NCI-H748 treated with DMSO at 0.1 percent for 48 hours (cell line): ENCODE measurements around the gene HOTAIR.
A peak's percentile ranks its signal among the peaks of the same experiment; 100 is the strongest.

Experiments used
- DNase-seq: peaks from one replicate; lab custom pipeline; 2025; lab: John Stamatoyannopoulos, UW

HOTAIR gene

DNA sequence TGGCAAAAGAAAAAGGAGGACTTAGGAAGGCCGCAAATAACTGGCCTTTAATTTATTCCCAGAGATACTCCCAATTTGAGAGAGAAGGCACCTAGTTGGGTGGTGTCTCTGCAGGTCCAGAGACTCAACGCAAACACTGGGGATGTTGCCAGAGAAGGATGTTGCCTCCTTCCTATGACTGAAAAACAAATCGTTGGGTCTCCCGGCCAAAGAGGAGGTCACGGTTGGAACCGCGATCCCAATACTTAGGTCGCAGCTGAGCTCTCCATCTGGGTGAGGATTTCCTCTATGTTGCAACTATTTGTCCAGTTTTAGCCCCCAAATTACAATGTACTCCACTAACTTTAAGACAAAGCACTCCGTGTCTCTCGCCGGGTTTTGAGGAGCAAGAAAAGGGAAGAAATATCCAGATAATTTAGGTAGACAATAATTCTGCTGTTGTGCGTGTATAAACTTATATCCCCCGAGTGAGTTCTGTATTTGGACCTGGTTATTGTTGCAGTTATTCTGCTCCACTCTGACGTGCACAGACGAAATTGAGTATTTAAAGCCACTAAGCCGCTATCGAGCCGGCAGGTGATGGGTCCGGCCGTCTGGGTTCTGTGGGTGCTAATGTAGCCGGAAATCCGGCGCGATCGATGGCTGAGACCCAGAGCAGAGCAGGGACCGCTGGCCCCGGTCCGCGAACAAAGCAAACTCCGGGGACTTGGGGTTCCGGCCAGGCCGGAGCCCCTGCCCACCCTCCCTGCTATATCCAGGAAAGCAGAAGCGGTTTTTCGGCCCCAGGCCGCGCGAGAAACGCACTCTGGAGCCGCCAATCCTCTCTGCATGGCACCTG is 14.3 kb downstream of the HOTAIR start:
- DNase-seq: no peak

DNA sequence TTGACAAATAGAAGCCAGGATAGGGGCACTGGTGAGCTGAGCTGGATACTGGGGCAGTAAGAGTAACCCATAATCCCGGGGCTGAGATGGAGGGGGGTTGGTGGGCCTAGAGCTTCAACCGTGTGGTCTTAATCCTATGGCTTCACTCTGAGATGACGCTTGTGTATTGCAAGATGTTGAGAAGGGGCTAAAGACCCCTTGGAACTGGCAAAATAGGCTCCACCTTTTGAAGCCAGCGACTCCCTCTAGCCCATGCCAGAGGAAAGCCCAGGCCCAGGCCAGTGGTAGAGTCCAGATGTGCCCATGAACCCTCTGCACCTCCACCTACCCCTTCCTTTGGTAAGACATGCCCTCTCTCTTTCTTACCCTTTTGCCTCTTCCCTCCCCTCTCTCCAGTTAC is 15.4 kb downstream of the HOTAIR start:
- DNase-seq: no peak

DNA sequence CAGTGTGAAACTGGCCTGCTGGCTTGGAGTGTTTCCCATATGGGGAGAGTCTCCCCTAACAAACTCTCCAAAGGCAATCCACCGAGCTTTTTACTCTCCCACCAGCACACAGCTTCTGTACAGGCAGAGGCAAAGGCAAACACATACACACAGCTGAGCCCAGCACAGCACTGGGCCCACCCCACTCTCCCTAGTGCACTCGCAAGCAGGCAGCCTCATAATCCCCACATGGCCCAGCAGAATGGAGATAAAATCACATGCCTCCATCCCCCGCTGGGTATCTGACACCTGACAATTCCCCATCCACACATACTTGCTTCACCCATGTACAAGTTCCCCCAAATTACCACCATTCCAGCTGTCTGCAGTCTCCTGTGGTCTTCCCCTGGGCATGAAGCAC is 16.6 kb downstream of the HOTAIR start:
- DNase-seq: no peak

DNA sequence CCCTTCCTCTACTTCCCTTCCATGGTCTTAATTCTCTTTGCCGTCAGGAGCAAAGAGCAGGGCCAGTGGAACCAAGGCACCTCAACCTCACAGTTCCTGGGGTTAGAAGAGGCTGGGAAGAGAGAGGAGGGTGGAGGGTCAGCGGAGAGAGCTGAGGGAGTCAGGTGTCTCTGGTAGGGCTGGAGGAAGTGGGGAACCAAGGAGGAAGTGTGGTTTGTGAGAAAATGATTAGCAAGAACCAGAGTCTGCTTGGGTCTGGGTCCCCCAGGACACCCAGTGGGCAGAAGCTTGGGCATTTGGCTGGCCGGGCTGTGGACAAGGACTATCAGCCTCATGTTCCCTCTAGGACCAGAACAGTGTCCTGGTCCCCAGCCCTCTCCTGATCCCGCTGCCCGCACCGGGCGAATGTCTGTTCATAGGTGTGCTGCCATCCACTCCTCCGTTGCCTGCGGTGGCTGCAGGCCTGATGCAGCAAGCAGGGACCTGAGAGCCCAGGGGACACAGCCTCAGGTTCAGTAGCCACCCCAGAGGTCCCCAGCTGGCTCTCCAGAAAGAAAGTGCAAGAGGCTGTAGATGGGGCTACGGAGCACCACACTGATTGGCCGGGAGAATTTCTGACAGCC is 17.7 kb downstream of the HOTAIR start:
- DNase-seq: no peak

DNA sequence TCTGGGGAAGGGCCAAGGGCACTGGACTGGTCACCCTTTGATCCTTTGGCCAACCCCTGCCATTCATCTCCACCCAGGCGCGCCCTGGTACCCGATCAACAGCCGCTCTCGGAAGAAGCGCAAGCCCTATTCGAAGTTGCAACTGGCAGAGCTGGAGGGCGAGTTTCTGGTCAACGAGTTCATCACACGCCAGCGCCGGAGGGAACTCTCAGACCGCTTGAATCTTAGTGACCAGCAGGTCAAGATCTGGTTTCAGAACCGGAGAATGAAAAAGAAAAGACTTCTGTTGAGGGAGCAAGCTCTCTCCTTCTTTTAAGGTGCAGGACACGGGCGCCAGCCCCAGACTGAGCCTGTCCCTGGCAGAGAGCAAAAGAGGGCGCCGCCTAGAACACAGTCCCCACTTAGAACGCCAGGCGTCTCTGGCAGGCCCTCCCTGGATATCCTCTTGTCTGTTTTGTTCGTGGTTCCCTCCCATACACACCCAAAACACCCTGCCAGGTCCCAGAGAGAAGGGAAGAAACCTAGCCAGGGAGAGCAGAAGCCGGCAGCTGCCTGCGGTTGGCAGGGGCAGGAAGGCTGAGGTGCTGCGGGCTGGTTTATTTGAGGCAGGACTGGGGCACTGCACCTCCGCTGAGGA is 18.4 kb downstream of the HOTAIR start:
- DNase-seq: no peak

DNA sequence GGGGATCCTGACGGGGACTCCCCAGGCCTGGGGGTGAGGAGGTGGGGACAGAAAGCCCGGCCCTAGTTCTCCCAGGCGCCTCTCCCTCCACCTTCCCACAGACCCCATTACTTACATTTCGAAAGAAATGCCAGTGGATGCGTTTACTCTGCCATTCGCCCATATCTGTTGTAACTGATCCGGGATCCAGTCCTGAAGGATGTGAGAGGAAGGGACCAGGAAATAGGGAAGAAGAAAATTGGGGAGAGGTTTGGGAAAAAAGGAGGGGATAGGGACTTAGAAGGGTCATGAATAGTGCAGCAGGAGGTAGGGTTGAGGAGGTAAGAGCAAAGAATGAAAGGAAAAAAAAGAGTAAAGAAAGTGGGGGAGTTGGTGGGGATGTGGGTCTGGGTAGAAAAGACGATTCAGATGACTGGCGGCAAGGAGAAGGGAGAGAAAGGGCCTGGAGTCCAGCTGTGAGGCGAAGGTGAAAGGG is 18.9 kb downstream of the HOTAIR start:
- DNase-seq: no peak

DNA sequence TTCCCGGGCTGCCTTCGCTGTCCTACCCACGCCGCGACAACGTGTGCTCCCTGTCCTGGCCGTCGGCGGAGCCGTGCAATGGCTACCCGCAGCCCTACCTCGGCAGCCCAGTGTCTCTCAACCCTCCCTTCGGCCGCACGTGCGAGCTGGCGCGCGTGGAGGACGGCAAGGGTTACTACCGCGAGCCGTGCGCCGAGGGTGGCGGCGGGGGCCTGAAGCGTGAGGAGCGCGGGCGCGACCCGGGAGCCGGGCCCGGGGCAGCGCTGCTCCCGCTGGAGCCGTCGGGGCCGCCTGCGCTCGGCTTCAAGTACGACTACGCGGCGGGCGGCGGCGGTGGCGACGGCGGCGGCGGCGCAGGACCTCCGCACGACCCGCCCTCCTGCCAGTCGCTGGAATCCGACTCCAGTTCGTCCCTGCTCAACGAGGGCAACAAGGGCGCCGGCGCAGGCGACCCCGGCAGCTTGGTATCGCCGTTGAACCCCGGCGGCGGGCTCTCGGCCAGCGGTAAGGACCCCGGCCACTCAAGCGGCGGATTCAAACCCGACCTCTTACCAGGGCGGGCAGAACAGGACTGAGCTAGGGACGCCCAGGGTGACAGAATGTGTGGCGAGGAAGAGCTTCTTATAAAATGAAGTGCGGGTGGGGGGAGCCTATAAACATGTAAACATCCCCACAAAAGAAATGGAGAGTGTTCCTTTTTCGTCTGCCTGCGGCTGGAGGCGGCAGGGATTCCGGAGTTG is 19.5 kb downstream of the HOTAIR start:
- DNase-seq: no peak

DNA sequence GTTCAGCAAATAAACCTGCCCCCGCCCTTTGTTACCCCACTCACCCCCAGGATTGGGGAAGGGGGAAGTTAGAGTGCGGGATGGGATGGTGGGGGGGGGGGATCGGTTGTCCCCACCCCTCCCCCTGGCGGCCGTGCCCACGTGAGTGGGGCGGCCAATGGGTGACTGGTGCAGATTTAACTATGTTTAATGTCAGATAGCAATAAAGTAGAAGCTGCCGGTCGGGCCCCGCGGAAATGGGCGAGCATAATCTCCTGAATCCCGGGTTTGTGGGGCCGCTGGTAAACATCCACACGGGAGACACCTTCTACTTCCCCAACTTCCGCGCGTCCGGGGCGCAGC is 20.1 kb downstream of the HOTAIR start, which contains the start of gene HOXC12:
Gene HOXC12, plus strand, starts transcription at position 210 of the 342 bp plus-strand sequence. Its CDS starts 27 bp downstream, at position 237.
- no peak for DNase-seq

DNA sequence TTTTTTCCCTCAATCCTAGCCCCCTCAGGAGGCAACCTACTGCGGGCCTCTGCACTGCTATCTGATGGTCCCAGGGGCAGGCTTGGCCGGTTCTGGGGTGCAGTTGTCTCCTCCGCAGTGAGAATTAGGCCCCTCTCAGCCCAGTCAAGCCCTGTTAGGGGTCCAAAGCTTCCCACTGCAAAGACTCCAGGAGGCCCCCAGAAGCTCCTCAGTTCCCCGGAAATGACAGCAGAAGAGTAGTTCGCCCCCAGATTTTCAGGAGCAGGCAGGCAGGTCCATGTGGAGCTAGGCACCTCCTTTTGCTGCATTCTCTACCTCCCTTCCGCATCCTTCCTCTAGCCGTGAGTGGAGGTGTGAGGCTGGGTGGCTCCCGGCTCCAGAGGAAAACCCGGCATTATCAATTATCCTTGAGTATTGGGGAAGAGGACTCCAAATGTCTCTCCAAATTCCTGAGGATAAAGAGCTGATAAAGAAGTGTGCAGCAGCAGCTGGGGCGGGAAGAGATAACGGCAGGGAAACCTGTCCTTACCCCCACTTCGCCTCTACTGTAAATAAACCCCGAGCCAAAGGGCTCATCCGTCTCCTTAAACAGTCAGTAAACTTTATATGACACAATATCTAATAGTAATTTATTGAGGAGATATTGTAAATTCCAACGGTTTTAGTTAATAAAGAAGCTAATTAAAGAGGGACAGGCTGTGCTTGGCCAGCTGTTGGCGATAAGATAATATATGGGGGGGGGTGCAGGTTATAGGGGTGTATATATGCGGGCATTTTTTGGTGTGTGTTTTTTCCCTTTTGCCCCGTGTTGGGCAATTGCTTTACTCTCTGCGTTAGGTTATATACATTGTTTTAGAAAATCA is 20.7 kb downstream of the HOTAIR start:
- no peak for DNase-seq

DNA sequence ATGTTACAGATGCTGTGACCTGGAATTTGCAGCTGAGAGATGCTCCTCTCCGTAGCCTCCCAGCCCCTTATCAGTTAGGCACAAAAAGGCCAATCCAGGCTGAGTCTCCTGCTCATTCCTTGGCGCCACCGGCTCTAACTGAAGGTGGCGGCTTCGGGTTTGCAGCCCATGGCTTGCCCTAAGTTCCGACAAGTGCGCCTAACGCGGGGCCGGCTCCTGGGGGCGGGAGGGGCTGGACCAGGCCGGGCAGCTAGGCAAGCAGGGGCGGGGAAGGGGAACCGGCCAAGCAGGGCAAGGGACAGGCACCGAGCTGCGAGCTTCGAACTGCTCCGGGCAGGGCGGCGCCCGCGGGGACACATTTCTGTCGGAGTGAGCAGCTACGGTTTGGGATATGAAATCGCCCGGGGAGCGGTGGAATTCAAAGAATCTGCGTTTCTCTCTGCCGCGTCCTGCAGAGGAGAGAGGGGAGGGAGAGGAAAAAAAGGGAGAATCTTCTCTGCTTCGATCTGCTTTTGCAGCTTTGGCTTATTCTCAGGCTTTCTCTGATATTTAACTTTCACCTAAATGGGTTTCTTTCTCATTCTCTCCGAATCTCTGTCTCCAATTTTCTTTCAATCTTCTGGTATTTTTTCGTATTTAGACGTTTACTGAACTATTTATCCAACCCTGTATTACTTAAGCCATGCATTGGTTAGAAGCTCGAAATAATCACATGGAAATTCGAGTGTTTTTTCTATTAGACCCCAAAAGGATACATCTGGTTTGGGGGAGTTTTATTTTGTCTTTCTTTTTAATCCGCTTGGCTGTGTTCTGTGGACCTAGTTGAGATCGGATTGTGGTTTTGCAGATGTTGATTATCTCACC is 21.7 kb downstream of the HOTAIR start:
- no peak for DNase-seq

DNA sequence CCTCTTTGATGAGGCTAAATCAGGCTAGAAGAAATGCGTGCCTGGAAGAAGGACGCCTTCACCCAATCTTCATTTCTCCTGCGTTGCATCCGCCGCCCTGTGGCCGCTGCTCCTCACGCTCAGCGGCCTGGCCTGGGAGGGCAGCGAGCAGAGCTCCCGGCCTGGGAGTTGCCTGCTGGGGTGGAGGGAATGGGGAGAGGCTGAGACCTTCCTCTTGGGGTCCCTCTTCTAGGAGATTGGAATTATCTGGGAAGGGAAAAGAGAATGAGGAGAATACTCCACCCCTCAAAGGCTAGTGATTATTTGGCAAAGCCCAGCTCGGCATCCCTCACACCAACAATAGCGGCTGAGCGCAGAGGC is 22.4 kb downstream of the HOTAIR start:
- DNase-seq: no peak

DNA sequence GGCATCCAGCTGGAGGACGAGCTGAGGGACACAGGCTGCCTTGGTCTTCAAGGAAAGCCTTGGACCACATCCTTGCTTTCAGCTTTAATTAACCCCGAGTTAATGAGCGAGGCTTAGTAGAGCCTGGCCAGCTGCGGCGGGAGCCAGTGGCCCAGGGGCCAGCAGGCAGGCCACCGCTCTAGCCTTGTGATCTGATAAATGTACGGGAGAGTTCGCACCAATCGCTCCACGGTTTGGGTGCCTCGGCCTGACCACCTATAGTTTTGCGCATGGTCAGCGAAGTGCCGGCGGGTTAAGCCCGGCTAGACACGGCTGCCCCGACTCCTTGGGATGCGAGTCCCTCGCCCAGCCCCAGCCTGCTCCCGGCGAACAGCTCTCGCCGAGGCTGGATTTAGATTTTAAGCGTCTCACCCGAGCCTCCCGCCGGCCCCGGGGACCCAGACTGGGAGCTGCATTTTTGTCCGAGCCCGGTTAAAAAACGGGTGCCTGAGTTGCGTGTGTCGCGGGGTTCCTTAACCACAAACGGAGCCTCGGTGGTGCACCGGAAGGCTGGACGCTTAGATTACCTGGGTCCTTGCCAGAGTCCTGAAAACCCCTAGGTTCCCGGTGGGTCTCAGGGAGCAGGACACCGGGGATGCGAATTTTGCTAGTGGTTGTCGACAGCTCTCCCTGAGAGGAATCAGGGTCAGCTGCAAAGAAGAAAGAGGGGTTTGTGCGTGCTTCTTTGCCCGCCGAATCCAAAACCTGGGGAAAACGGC is 23.0 kb downstream of the HOTAIR start:
- no peak for DNase-seq

DNA sequence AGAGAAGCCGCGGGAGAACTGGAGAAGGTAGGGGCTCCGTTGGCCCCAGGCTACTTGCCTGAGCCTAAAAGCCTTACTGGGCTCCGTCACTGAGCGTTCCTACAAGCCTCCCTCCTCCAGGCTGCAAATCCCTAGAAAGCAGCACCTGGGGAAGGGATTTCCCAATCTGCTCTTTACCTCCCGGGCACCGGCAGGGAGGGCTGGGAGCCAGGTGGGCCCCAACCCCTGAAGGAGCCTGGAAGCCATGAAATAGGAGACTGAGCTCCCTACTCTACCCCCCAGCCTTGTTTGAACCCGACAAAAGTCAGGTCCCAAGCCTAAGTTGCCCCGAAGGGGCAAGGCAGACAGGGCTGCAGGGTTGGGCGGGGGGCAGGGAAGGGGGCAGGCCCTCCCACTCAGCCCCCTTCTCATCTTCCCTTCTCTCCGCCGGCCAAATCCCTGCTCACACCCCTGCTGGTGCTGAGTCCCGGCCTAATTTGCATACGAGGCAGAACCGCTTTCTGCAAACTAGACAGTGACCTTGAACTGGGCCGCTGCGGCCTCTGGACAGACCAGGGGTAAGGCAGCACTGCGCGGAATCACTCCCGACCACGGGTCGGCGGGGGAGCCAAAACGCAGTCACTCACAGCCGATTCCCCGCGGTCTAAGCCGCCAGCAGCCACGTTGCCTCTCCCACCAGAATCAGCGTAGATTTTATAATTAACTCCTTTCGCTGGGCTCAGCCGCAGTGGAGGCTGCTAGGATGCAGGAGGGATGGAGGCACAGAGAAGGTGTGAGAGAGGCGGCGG is 23.8 kb downstream of the HOTAIR start:
- no peak for DNase-seq

DNA sequence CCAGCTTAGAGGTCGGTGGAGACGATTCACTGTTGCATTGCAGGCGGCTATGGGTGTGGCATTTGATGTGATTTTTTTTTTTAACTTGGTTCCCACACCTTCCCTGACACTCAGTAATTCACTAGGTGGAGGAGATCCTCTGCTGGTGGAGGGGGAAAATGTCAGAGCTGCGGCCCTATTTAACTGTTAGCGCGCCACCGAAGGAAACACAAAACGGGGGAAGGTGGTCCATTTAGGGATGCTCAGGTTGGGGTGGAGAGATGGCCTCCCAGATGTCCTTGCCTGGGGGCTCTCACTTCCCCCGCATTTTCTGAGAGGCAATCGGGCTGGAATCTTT is 24.3 kb downstream of the HOTAIR start:
- DNase-seq: no peak

DNA sequence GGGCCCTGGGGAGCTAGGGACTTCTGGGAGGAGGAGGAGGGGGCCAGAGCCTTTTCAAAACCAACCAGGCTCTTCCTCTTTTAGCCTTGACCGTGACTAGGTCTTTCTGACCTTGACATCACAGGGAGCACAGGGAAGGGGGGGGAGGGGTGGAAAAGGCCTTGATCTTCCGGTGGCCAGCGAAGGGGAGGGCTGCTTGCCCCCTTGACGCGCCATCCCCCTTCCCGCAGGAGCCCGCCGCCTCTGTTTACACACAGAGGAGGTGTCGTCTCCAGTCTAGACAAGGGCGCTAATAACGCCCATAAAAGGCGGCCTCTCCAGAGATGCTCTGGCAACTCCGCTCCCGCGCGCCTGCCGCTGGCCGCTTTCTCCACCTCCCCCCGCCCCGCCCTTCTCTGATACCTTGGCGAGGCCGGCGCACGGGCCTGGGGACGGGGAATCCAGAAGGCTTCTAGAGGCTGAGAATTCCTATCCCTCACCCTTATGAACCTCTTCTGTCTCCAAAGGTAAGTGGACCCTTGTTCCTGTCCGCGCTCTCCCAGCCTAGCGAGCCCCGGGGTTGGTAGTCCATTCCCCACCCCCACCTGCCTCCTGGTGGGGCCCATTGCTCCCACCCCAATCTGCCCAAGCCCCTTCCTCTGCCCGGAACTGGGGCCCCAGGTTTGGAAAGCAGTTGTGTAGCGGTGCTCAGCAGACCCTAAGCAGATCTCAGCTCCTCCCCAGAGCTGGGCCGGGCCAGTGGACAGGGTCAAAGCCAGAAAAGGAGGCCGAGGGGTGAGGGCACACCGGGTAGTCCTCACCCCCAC is 24.9 kb downstream of the HOTAIR start:
- DNase-seq: peak; percentile 76

DNA sequence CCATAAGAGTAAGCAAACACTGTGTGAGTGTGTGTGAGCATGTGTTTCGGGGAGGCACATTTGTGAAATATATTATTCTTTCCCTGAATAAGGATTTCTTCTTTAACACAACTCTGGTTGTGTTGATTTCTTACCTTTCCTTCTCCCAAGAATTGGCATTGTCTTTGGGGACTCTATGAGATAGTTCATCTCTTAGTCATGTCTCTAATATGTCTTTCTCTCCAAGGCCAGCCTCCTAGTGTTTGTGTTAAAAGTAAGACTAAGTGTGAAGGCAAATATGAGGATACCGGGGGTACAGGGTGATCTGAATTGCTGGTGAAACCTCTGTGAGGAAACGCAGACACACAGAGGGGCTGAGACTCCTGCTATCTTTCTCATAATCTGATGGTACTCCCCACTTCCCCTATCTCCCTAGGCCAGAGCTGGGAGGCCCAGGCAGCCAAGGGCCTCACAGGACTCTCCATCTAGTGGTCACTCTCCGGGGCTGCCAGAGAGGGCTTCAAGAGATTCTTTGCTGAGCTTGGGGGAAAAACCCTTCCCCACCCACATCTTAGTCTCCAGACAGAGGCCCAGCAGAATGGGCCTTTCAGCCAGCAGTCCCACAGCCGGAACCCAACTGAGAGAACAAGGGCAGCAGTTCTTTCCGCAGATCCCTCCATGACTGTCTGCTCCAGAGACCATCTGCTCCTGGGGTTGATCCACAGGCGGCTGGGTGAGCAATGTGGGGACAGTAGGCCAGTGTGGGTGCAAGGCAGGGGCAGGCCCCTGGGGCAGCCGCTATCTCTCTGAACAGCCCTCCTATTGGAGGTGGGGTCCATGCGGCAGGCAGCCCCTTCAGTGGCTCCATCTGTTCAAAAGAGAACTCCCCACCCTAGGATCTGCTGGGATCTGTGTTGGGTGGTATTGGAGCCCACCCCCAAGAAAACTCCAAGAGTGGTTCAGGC is 25.8 kb downstream of the HOTAIR start:
- DNase-seq: no peak

DNA sequence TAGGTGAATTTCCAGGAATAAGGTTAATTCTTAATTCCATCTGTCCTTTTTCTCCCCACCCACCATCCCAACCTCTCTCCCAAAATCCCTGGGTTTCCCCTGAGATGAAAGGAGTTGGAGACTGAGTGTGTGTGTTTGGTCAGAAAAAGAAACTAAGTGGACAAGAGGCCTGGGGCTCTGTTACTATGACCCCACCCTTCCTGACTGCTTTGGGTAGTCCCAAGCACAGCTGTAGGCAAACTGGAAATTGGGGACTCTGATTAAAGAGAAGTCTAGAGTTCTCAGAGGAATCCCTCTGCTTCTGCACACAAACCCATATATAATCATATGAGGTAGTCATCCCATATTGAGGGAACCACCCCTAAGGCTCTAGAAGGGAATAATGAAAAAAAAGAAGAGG is 27.0 kb downstream of the HOTAIR start:
- DNase-seq: no peak
